ENCODE results near the gene HADHA. TPM values are rescaled to one million over a fixed set of nuclear protein-coding genes. Genes with fewer than 3 reads are reported as not detected.

Gene HADHA
- total RNA-seq, 1 donor from 2014 or later = 89.1 TPM

DNA sequence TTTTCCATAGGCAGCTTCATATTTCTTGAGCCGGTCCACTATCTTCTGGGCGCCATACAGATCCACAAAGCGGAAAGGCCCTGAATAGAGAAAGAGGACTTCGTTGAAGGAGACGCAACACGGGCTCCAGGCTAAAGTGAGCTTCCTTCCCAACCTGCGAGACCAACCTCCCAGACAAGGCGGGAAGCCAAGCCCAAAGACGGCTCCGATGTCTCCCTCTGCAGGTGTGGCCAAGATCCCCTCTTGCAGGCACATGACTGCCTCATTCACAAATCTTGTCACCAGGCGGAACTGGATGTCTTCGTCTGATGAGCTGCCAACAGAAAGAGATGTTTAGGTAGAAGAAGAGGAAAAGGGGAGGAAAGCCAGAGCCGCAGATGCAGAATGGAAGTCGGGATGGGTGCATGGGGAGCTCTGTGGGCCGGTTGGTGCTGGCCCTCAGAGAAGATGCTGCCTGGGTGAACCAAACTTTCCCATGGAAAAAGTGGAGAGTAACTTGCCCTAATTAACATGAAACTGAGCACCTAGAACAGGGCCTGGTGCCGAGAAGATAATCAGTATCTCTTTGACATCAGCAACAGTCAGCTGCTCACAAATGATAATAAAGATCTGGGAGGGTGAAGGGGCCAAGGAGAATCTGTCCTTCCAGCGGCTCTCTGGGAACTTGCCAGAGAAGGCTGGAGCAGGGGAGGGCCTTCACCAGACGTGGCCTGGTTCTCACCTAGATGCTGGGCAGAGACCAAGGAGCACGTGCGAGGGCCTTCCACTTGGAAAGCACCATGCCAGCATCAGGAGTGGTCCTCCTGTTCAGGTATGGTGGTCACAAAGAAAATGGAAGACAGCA lies 52.9 kb downstream of the HADHA start:
- DNase-seq = no peak

DNA sequence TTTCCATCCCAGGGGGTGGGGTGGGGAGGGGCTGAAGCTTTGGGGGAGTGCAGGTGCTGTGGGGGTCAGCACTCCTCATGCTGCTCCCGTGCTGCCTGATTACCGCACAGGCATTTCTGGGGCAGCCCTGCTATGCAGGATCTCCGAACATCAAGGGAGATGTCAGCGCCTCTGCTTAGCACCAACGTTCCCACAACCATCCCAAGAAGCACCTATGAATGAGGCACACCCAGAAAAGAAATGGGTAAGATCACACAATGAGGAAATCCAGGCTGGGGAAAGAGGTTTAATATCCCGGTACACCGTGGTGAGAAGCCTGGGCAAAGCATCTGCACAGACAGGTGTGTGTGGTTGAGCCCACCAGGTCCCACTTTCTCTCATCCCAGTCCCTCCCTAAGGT lies 54.1 kb downstream of the HADHA start:
- DNase-seq = no peak

DNA sequence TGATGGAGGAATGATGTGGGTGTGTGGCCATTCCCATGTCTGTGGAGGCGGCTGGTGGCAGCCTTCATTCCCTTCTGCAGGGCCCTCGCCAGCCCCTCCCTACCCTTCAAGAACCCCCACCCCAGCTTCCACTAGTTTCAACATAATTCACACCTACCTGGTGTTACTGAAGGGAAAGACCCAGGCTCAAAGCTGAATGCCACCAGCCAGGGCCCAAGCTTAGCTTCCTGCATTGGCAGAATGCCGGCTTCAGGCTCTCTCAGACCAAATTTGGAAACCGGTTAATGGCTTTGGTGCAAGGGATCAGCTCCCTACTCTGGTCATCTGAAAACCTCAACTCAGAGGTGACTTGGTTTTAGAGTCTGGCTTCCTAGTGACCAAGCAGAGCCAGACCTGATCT lies 54.7 kb downstream of the HADHA start:
- no peak for DNase-seq

DNA sequence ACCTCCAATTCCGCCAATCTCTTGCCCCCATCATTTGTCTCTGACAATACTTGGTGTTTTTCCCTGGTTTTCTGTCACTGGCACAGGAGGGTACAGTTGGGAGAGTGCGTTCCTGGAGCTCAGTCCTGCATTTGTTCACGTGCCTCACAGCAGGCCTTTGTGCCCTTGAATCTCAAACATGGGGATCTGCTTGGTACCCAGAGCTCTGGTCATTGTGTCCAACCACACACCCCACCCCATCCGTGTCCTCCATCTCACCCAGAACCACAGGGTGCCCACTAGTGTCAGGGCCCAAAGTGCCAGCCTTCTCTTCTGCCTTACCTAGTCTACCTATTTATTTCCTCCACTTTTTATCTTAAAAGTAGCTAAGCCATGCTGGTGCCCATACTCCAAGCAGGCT lies 55.3 kb downstream of the HADHA start:
- DNase-seq = no peak

DNA sequence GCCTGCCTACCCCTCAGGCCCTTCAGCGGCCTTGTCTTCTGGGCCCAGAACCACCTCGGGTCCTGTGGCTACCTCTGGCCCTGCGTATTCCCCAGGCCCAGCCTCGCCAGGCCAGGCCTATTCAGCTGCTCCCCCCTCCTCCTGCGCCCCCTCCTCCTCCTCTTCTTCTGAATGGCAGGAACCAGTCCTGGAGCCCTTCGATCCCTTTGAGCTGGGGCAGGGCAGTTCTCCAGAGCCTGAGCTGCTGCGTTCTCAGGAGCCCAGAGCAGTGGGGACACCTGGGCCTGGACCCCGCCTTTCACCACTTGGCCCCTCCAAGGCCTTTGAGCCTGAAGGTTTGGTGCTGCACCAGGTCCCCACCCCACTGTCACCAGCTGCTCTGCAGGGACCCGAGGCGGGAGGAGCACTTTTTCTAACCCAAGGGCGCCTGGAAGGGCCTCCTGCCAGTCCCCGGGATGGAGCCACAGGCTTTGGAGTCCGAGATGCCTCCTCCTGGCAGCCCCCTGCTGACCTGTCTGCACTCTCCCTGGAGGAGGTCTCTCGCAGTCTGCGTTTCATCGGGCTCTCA lies 56.8 kb downstream of the HADHA start:
- DNase-seq = no peak

DNA sequence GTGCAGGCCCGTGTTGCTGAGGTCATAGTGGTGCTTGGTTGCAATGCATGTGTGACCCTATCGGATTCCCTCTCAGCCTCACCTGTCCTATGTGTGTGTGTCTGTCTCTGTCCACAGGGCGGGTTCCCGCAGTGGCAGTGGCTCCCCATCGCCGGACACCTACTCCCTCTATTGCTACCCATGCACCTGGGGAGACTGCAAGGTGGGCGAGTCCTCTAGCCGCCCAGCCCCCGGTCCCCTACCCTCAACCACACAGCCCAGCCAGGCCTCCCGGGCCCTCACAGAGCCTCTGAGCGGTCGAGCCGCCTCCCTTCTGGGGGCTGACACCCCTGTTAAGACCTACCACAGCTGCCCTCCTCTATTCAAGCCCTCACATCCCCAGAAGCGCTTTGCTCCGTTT lies 57.3 kb downstream of the HADHA start:
- DNase-seq = no peak

DNA sequence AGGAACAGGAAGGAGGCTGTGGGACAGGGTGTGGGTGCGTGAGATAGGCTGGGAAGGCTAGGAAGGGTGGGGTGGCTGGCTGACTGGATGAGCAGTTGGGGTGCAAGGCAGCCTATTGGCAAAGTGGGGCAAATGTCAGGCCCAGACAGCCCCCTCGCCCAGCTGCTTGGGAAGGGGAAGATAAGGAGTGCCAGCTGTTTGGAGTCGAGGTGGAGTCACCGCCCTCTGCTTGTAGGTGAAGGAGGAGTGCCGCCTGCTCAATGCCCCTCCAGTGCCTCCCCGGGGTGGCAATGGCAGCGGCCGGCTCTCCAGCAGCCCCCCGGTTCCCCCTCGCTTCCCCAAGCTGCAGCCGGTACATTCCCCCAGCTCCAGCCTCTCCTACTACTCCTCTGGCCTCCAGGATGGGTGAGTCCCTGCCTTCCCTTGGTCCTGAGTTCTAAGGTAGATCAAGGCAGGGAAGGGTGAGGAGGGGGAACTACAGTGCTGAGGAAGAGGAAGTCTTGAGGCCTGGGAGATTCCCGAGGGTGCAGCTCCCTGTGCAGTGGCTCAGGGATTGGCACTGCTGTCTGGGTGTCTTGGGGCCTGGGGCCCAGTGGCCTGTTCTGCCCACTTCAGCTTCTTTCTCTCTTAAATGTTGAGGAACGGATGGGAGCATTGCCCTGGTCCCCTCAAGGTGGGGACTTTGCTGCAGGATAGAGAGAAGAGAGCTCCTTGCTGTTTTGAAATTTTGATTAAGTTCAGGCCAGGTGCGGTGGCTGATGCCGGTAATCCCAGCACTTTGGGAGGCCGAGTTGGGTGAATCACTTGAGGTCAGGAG lies 58.3 kb downstream of the HADHA start:
- no peak for DNase-seq

DNA sequence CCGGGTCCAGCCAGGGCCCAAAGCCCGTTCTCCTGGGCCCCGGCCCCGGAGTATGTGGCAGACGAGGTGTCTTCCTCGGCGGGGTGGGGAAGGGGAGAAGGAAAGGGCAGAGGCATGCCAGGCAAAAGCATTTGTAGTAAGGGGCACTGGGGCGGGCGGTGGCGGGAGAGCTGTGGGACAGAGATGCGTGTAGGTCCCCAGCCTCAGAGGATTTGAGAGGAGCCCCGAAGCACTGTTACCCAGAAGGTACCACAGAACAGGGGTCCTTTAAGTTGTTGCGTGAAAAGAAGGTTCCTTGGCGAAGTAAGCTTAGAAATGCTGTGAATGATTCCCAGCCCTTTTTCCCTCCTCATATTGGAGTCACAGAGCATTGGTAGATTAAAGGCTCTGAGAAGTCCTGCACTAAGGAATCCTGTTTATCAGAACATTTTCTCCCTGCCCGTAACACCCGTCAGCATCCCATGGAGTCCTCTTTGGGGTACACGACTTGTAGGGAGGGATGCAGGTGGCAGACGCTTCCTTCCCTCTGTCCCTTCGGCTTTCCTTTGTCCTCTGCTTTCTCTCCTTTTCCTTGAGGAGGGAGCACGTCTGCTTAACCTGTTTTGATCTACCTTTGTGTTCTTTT lies 59.0 kb downstream of the HADHA start:
- no peak for DNase-seq

DNA sequence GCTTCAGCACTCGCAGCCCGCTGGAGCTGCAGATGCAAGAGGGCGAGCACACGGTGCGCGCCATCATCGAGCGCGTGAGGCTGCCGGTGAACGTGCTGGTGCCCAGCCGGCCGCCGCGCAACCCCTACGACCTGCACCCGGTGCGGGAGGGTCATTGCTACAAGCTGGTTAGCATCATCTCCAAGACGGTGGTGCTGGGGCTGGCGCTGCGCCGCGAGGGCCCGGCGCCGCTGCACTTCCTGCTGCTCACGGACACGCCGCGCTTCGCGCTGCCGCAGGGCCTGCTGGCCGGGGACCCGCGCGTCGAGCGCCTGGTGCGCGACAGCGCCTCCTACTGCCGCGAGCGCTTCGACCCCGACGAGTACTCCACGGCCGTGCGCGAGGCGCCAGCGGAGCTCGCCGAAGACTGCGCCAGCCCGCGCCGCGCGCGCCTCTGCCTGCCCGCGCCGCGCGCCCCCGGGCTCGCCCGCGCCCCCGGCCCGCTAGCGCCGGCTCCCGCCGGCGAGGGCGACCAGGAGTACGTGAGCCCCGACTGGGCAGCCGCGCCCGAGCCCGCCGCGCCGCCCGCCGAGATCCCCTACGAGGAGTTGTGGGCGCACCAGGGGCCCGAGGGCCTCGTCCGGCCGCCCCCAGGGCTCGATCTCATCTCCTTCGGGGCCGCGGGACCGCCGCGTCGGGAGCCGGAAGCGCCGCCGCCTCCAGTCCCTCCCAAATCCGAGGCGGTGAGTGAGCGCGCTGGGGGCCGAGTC lies 59.7 kb downstream of the HADHA start:
- no peak for DNase-seq

DNA sequence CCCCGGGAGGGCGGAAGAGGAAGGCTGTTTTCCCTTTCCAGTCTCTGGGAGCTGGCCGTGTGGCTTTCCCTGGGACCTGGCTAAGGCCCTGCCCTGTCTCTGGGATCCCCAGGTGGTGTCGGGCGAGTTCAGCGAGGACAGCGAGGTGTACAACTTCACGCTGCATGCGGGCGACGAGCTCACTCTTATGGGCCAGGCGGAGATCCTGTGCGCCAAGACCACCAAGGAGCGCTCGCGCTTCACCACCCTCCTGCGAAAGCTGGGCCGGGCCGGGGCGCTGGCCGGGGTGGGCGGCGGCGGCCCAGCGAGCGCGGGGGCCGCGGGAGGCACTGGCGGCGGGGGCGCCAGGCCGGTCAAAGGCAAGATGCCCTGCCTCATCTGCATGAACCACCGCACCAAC lies 60.3 kb downstream of the HADHA start:
- no peak for DNase-seq

DNA sequence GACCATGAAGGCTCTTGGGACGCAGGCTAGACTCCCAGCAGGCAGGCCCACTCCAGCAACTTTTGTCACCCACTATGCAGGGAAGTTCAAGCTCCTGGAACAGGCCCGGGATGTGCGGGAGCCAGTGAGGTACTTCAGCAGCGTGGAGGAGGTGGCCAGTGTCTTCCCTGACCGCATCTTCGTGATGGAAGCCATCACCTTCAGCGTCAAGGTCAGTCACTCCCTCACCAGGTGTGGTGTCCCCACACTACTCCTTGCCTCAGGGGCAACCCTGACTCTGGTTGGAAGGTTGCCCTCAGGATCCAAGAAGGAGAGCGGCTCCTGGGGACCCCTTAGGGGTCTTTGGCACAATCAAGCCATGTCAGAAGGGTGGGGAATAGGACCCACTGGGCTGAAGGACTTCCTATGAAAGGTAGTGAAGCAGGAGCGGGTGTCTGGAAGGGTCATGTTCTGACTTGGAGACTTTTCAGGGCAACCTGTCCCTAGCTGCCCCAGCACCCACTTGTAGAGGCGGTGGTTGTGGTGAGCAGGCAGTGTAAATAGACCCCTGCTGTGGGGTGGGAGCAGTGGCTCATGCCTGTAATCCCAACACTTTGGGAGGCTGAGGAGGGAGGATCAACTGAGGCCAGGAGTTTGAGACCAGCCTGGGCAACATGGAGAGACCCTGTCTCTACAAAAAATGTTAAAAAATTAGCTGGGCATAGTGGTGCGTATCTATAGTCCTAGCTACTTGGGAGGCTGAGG lies 61.4 kb downstream of the HADHA start:
- DNase-seq = no peak

DNA sequence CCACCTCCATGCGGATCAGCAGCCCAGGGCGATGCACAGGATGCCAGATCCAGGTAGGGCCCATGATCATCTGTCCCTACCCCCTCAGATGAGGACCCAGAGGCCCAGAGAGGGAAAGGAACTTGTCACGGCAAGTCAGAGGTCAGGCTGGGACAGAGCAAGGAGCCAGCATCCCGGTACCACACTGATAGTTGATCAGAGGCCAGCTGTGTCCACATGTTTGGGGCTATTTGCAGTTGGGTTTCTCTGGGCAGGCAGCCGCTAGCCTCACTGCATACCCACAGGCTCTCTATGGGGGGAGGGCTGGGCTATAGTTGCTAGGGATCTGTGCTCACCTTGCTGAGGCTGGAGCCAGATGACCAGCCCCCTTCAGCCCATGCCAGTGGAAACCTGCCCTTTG lies 62.0 kb downstream of the HADHA start:
- no peak for DNase-seq

DNA sequence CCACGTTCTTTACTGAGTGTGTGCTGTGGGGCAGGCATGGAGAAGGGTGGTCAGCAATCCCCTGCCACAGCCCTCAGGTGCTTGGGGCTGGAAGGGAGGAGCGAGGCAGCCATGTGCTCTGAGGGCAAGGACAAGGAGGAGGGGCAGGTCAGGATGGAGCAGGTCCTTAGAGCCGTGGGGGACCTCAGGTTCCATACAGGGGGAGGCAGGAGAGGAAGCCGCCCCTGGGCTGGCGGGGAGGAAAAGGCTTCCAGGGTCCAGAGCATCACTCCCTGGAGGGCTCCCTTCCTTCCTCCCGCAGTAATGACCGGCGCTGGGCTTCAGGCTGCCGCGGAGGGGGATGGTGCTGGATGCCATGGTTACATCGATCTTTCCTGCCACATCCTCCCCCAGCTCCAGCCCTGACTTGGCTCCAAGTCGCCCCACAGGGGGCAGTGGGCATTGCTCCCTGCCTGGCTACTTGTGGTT lies 65.0 kb downstream of the HADHA start:
- DNase-seq = no peak

DNA sequence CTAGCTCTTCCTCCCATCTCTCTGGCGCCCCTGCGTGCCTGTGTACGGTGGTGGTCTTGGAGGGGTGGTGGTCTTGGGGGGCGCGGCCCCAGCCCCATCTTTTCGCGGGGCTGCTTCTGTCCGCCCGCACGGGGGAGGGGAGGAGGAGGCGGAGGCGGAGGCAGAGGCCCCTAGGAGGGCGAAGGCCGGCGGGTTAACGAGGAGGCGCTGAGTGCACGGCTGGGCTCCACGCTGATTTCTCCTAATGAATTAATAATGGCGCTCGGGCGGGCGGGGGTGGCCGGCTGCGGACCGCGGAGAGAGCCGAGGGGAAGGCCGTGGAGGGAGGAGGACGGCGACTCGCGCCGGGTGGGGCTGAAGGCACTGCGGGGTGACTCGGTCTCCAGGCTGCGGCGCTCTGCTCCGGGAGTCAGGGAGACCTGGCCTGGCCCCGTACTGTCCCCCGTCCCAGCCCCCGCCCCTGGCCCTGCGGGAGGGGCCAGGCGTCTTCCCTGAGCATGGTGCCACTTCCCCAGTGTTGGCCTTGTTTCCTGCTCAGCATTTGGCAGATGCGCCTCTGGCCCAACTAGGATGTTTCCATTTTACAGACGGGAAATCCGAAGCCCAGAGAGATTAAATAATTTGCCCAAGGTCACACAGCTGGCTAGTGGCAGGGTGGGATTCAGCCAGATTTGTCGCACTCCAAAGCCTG lies 65.5 kb downstream of the HADHA start:
- DNase-seq = no peak

DNA sequence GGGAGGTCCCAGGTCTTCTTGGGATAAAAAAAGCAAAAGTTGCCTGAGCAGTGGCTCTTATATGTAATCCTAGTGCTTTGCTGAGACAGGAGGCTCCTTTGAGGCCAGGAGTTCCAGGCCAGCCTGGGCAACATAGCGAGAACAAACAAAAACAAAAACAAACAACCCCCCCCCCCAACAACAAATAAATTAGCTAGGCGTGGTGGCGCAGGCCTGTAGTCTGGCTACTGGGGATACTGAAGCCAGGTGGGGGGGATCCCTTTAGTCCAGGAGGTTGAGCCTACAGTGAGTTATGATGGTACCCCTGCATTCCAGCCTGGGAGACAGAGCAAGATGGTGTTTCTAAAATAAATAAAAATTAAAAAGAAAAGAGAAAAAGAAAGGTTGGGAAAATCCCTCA lies 66.2 kb downstream of the HADHA start:
- no peak for DNase-seq

DNA sequence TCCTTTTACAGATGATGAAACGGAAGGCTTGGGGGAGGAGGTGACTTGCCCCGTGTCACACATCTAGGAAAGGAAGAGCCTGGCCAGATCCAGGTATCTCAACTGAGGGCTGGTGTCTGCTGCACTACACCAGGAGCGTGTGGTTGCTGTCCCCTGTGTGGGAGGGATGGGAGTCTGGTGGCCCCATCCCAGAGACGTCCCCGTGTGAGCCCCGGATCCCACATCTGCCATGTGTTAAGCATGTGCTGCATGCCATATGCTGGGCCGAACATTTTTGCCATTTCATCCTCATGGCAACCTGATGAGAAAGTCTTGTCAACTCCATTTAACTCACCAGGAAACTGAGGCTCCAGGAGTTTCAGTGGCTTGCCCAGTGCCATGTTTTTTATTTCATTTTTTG lies 67.3 kb downstream of the HADHA start:
- DNase-seq = no peak

DNA sequence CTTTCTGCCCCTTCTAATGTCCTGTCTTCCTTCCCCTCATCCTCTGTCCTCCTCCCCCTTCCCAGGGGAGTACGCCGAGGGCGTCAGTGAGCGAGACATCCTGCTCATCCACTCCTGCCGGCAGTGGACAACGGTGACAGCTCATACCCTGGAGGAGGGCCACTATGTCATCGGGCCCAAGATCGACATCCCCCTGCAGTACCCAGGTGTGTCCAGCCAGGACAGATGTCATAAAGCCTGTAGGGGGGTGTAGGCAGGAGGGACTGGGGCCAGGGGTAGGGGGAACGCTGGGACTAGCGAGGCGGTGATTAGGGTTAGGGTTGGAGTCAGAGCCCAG lies 68.2 kb downstream of the HADHA start:
- no peak for DNase-seq

DNA sequence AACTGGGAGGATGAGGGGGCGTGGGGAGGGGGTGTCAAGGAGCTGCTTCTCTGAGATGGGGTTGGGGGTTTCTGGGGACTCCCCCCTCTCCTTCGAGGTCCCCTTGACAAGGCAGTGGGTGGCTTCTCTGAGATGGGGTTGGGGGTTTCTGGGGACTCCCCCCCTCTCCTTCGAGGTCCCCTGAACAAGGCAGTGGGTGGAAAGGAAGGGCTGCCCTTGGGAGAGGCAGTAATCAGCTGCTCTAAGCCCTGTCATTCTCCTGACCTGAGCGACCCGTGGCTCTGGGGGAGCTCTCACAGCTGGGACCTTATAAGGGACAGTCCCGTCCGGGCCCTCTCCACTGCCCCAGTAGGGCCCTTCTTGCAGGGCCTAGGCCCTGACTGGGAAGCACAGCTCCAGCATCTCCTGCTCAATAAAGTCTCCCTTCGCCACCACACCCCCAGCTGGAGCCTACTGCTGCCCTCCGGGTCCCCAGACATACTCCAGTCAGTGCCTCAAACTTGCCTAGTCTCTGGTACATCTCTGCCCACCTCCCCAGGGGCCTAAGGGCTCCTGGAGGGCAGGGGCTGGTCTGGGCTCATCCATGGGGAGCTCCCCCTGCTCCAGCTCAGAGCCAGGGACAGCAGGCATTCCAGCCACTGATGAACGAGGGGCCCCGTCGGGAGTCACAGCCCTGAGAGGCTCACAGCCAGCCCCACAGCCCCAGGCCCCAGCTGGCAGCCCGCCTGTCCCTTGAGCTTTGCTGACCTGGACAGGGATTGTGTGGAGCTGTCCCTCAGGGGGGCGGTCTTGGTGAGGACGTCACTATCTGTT lies 68.8 kb downstream of the HADHA start:
- no peak for DNase-seq

DNA sequence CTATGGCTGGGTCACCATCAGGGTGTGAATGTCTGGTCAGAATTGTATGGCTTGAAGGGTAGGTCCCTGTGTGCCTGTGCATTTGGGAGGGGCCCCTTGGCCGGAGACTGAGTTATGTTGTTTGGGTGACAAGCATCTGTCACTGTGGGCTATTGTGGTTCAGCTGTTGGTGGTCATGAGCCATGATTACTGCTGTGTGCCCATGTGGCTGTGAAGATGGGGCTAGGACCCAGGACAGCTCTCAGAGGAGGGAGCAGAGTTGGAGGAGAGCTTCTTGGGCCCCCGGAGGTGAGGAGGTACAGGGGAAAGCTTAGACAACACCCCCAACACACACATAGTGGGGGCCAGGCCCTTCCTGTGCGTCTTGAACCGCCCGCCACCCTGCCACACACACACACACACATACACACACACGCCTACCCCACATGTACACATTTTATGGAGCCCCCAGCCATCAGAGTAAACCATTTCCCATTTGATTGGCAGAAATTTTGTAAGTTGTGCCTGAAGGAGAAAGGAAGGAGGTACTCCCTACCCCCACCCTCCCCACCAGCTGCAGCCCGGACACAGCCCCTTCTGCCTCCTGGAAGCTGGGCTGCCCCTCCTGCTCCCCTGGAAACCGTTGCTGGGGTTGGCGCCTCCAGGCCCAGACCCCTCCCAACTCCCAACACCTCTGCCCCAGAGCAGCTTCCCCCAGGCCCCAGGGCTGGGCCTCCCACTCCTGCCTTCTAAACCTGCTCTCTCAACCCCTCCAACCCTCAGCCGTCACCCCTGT lies 69.6 kb downstream of the HADHA start:
- DNase-seq = no peak

Measured in occipital lobe (tissue), 2 donors.